IMR-90 (cell line): ENCODE measurements around the gene TNFAIP8L1. TPM values are rescaled to one million over a fixed set of nuclear protein-coding genes. Genes with fewer than 3 reads are reported as not detected.
A peak's percentile ranks its signal among the peaks of the same experiment; 100 is the strongest.

Experiments used
- ATAC-seq: fragments of 200-7000 bp; cut with Tn5 transposase; 2 replicates; pipeline ENCODE4 v1.9.1; 2020; ENCODE audit warnings: low read depth, mild to moderate bottlenecking, moderate library complexity
- BruUV-seq: library from RNA; stranded (reverse); fragments of 400-500 nt; replicated peaks from 2 replicates; lab custom pipeline; 2021; lab: Mats Ljungman, UMichigan
- CTCF ChIA-PET: fragments of 300-600 bp; formaldehyde crosslinking; extraction: SDS; loops from one replicate; lab custom pipeline; 2021; ENCODE audit warnings: antibody characterized with exemption; lab: Yijun Ruan, JAX
- POLR2A ChIA-PET: fragments of 300-600 bp; sonication (Branson Sonifier 250); formaldehyde crosslinking; loops from one replicate; lab custom pipeline; 2022; ENCODE audit warnings: antibody characterized with exemption; ENCODE audit not compliant: unreplicated experiment; lab: Charles Lee
- DNase-seq: peaks from one replicate; pipeline ENCODE4 v3.0.0; 2013
- H2AFZ ChIP-seq: replicated peaks from 2 replicates; pipeline ENCODE3; 2013; ENCODE audit warnings: low read length, mild to moderate bottlenecking; ENCODE audit not compliant: poor library complexity
- H2AK5ac ChIP-seq: 2 replicates; pipeline ENCODE4 v1.6.1; 2013; ENCODE audit warnings: low read depth, low read length, inconsistent platforms
- H2AK9ac ChIP-seq: replicated peaks from 2 replicates; pipeline ENCODE3; 2013; ENCODE audit warnings: mild to moderate bottlenecking, low read depth, low read length, moderate library complexity; ENCODE audit not compliant: poor library complexity
- H2BK120ac ChIP-seq: 2 replicates; pipeline ENCODE4 v1.6.1; 2013; ENCODE audit warnings: low read depth, low read length, inconsistent platforms
- H2BK15ac ChIP-seq: 3 replicates; pipeline ENCODE4 v1.6.1; 2013; ENCODE audit warnings: low read depth, low read length, inconsistent platforms
- H2BK20ac ChIP-seq: 2 replicates; pipeline ENCODE4 v1.6.1; 2013; ENCODE audit warnings: low read depth, mild to moderate bottlenecking, inconsistent platforms, low read length, moderate library complexity
- H2BK5ac ChIP-seq: 2 replicates; pipeline ENCODE4 v1.6.1; 2013; ENCODE audit warnings: mild to moderate bottlenecking, low read depth, low read length, inconsistent platforms; ENCODE audit not compliant: poor library complexity, severe bottlenecking
- H3K14ac ChIP-seq: replicated peaks from 2 replicates; pipeline ENCODE4 v1.6.1; 2013; ENCODE audit warnings: low read depth, low read length, inconsistent platforms
- H3K18ac ChIP-seq: 2 replicates; pipeline ENCODE4 v1.6.1; 2013; ENCODE audit warnings: low read depth, low read length, control low read depth
- H3K23ac ChIP-seq: 2 replicates; pipeline ENCODE4 v1.6.1; 2013; ENCODE audit warnings: low read depth, low read length, inconsistent platforms
- H3K27ac ChIP-seq: 2 replicates; pipeline ENCODE4 v1.5.1; 2013; ENCODE audit warnings: mild to moderate bottlenecking, control low read depth, low read length; ENCODE audit not compliant: insufficient read depth
- H3K27me3 ChIP-seq: 2 replicates; pipeline ENCODE4 v1.6.1; 2013; ENCODE audit warnings: low read length; ENCODE audit not compliant: control insufficient read depth, insufficient read depth
- H3K36me3 ChIP-seq: 2 replicates; pipeline ENCODE4 v1.6.1; 2013; ENCODE audit warnings: low read length, mixed read lengths; ENCODE audit not compliant: control insufficient read depth, insufficient read depth
- H3K4ac ChIP-seq: 2 replicates; pipeline ENCODE4 v1.6.1; 2013; ENCODE audit warnings: low read depth, low read length, inconsistent platforms
- H3K4me1 ChIP-seq: 2 replicates; pipeline ENCODE4 v1.6.1; 2013; ENCODE audit warnings: low read length, mixed read lengths; ENCODE audit not compliant: control insufficient read depth, insufficient read depth
- H3K4me2 ChIP-seq: 2 replicates; pipeline ENCODE4 v1.6.1; 2013; ENCODE audit warnings: low read depth, mild to moderate bottlenecking, control low read depth, low read length, moderate library complexity
- H3K4me3 ChIP-seq: 2 replicates; pipeline ENCODE4 v1.5.1; 2013; ENCODE audit warnings: low read depth, mild to moderate bottlenecking, control low read depth, low read length, moderate library complexity; ENCODE audit not compliant: insufficient read depth
- H3K56ac ChIP-seq: 2 replicates; pipeline ENCODE4 v1.6.1; 2013; ENCODE audit warnings: low read length, inconsistent platforms; ENCODE audit not compliant: insufficient read depth; ENCODE audit errors: extremely low read depth
- H3K79me1 ChIP-seq, 2 experiments: 2 replicates each; pipeline ENCODE4 v1.6.1; 2013; ENCODE audit warnings: low read length in 2 of 2, inconsistent platforms in 1 of 2, low read depth in 1 of 2
- H3K9ac ChIP-seq: 2 replicates; pipeline ENCODE4 v1.6.1; 2013; ENCODE audit warnings: low read depth, low read length, control low read depth
- H3K9me1 ChIP-seq: 2 replicates; pipeline ENCODE4 v1.6.1; 2013; ENCODE audit warnings: low read length, inconsistent platforms; ENCODE audit not compliant: insufficient read depth
- H3K9me3 ChIP-seq: 2 replicates; pipeline ENCODE4 v1.6.1; 2013; ENCODE audit warnings: low read length; ENCODE audit not compliant: control insufficient read depth, insufficient read depth
- H4K20me1 ChIP-seq: 2 replicates; pipeline ENCODE4 v1.6.1; 2013; ENCODE audit warnings: low read length, inconsistent platforms; ENCODE audit not compliant: insufficient read depth
- H4K5ac ChIP-seq: 2 replicates; pipeline ENCODE4 v1.6.1; 2013; ENCODE audit warnings: mild to moderate bottlenecking, low read depth, low read length, control low read depth
- H4K8ac ChIP-seq, 2 experiments: 2 replicates each; pipeline ENCODE4 v1.6.1; 2013; ENCODE audit warnings: low read depth in 2 of 2, low read length in 2 of 2, control low read depth in 1 of 2, inconsistent platforms in 1 of 2
- H4K91ac ChIP-seq: 2 replicates; pipeline ENCODE4 v1.6.1; 2013; ENCODE audit warnings: low read depth, low read length, inconsistent platforms; ENCODE audit not compliant: insufficient read depth
- BHLHE40 ChIP-seq: fragments of 150-350 bp; IDR thresholded peaks from 2 replicates; pipeline ENCODE4 v1.6.1; 2016; ENCODE audit warnings: mild to moderate bottlenecking, low read depth, low read length
- CTCF ChIP-seq: conservative IDR thresholded peaks from 2 replicates; pipeline ENCODE4 v1.5.1; 2012; ENCODE audit warnings: mild to moderate bottlenecking, low read depth, low read length, improper control_type of control experiment
- MAFK ChIP-seq: IDR thresholded peaks from 2 replicates; pipeline ENCODE4 v1.6.1; 2012; ENCODE audit warnings: low read depth, low read length, improper control_type of control experiment
- MAZ ChIP-seq: IDR thresholded peaks from 2 replicates; pipeline ENCODE4 v1.6.1; 2012; ENCODE audit warnings: low read depth, mild to moderate bottlenecking, low read length, improper control_type of control experiment, moderate library complexity, borderline replicate concordance
- MXI1 ChIP-seq: IDR thresholded peaks from 2 replicates; pipeline ENCODE4 v1.6.1; 2012; ENCODE audit warnings: low read depth, mild to moderate bottlenecking, low read length, moderate library complexity, borderline replicate concordance
- POLR2A ChIP-seq: IDR thresholded peaks from 2 replicates; pipeline ENCODE4 v1.6.1; 2012; ENCODE audit warnings: mild to moderate bottlenecking, low read depth, low read length
- RAD21 ChIP-seq: IDR thresholded peaks from 2 replicates; pipeline ENCODE4 v1.6.1; 2012; ENCODE audit warnings: low read length, improper control_type of control experiment
- RCOR1 ChIP-seq: IDR thresholded peaks from 2 replicates; pipeline ENCODE4 v1.6.1; 2012; ENCODE audit warnings: mild to moderate bottlenecking, low read length, improper control_type of control experiment; ENCODE audit not compliant: insufficient replicate concordance
- RFX5 ChIP-seq: IDR thresholded peaks from 2 replicates; pipeline ENCODE4 v1.8.0; 2012; ENCODE audit warnings: low read depth, mild to moderate bottlenecking, low read length, moderate library complexity
- SMC3 ChIP-seq: fragments of 150-350 bp; IDR thresholded peaks from 2 replicates; pipeline ENCODE4 v1.6.1; 2016; ENCODE audit warnings: low read depth, mild to moderate bottlenecking, antibody characterized with exemption, low read length, moderate library complexity
- USF2 ChIP-seq: fragments of 150-350 bp; IDR thresholded peaks from 2 replicates; pipeline ENCODE4 v1.6.1; 2017; ENCODE audit warnings: mild to moderate bottlenecking, antibody characterized with exemption, low read length, low read depth
- WGBS, 2 experiments: methylation state at CpG; one replicate each; pipeline versions ENCODE4 v1.1.5 to v1.1.7; 2013; ENCODE audit warnings: missing lambda C conversion rate in 2 of 2; ENCODE audit not compliant: insufficient read length in 1 of 2; ENCODE audit errors: extremely low coverage in 2 of 2; 5-methylcytosine and 5-hydroxymethylcytosine counted together
- dilution Hi-C: fragments of 300-500 bp; cut with HindIII; formaldehyde crosslinking; loops from one replicate; pipeline ENCODE4 v1.14.3; 2018; ENCODE audit warnings: low sequenced_read_pairs; ENCODE audit not compliant: unreplicated experiment
- in situ Hi-C: fragments of 300-500 bp; cut with MboI; formaldehyde crosslinking; loops from 3 replicates; pipeline ENCODE4 v1.14.3; 2019; ENCODE audit warnings: low sequenced_read_pairs, inconsistent platforms, mixed read lengths
- intact Hi-C: fragments of 100-400 bp; cut with micrococcal nuclease; formaldehyde crosslinking; loops from 2 replicates; pipeline ENCODE4 v1.10.0; 2022
- polyA plus RNA-seq, 3 experiments: library from polyadenylated mRNA; depleted of rRNA; stranded (reverse); fragments of >200 nt; gene quantifications; 2 replicates each; pipeline ENCODE4 v1.2.3, GENCODE V29; 2012; ENCODE audit warnings: low replicate concordance in 1 of 3
- total RNA-seq: library from RNA; depleted of rRNA; stranded (reverse); fragments of >200 nt; gene quantifications from 2 replicates; pipeline ENCODE4 v1.2.3, GENCODE V29; 2012

Gene TNFAIP8L1
- total and polyA plus RNA-seq, 2 of the 4 experiments (the other 2 are of a cell fraction), result 2.5 to 6.0 TPM

- TF ChIP-seq RAD21 (no peak), RCOR1 (no peak)
Observed at GRCh38 chr19:4635754-4636116, 3.6 kb upstream of the TNFAIP8L1 start (continued).

- ATAC-seq (peak; percentile 43), DNase-seq (peak; percentile 34)
- Histone ChIP-seq H3K4ac (peak overlapping the region; percentile 95), H3K9ac (peak overlapping the region; percentile 73), H4K5ac (peak overlapping the region; percentile 90), H3K27ac (peak overlapping the region; percentile 73), H3K23ac (peak overlapping the region; percentile 46; the same call in 1 of the 2 replicates), H3K4me3 (peak overlapping the region; percentile 48), H4K20me1 (no peaks in the 10 kb centered on the region), H2BK120ac (peak overlapping the region; percentile 87), H3K4me1 (peaks cover 21% of the 10 kb centered on the region), H3K56ac (peak overlapping the region; percentile 29; the same call in 1 of the 2 replicates), H3K9me3 (no peaks in the 10 kb centered on the region), H4K91ac (peak overlapping the region; percentile 92), H4K8ac (peak overlapping the region; percentile 87 to 97), H2BK5ac (peak overlapping the region; percentile 56), H3K4me2 (peak overlapping the region; percentile 90), H2BK15ac (peak overlapping the region; percentile 79; the same call in 2 of the 3 replicates), H3K79me1 (peaks cover 14 to 19% of the 10 kb centered on the region in 2 experiments), H3K14ac (peak overlapping the region; percentile 90), H2AFZ (peak overlapping the region; percentile 98), H3K9me1 (peaks cover 6% of the 10 kb centered on the region), H3K36me3 (no peaks in the 10 kb centered on the region), H3K18ac (peak overlapping the region; percentile 55), H3K27me3 (no peaks in the 10 kb centered on the region), H2AK5ac (peak overlapping the region; percentile 67), H2AK9ac (peak overlapping the region; percentile 74), H2BK20ac (peak overlapping the region; percentile 70; the same call in 1 of the 2 replicates)
- intact Hi-C loops, result loop anchor here (1.0 to 5.0 kb wide), 3 partner anchors 60 to 164 kb away; partner anchors contain the start of genes HDGFL2 and SEMA6B
- TF ChIP-seq RAD21, result peak; percentile 84
- no peak for TF ChIP-seq USF2
- no peak for TF ChIP-seq MXI1
- TF ChIP-seq BHLHE40, result no peak
- TF ChIP-seq MAFK, result no peak
- no peak for TF ChIP-seq RCOR1
- TF ChIP-seq POLR2A, result no peak
- TF ChIP-seq CTCF, result peak; percentile 87
- no peak for TF ChIP-seq RFX5
- no peak for TF ChIP-seq MAZ
- TF ChIP-seq SMC3, result peak; percentile 58
- in situ Hi-C loops, result loop anchor here (5.0 kb wide), 1 partner anchor 59 kb away; no protein-coding TSS in a partner anchor
- POLR2A ChIA-PET, result no interaction called here
- 0% methylated on average over 19 of the region's 43 CpGs; no CpG with 5 or more reads in 1 of the 2 experiments for WGBS, 2 experiments
- CTCF ChIA-PET, result interaction anchor here (0.5 to 1.4 kb wide), 9 partner anchors 31 to 496 kb away, joined by 3 to 11 read pairs (median 3); no protein-coding TSS in a partner anchor
- dilution Hi-C loops, result no loop called here
- no TSS peak for BruUV-seq
Observed at GRCh38 chr19:4636151-4636717, 3.1 kb upstream of the TNFAIP8L1 start.
